ENCODE measurements around the gene YPEL2.

GRCh38 chr17:59356543-59357218 lies 25.2 kb downstream of the YPEL2 start:
- TF ChIP-seq CTCF (IDR thresholded peaks at IDR 0.05): no peak
- TF ChIP-seq REST (IDR thresholded peaks at IDR 0.05): no peak
- TF ChIP-seq POLR2A (IDR thresholded peaks at IDR 0.05; ENCODE audit: low read length): no peak
- no peak for TF ChIP-seq CHD2 (IDR thresholded peaks at IDR 0.05; ENCODE audit: low read length, partially characterized antibody)
- no peak for TF ChIP-seq ELK1 (IDR thresholded peaks at IDR 0.05; ENCODE audit: low read depth, low read length)
- TF ChIP-seq EP300 (IDR thresholded peaks at IDR 0.05): no peak
- TF ChIP-seq RAD21 (conservative IDR thresholded peaks at IDR 0.05 in 1 of 2, IDR thresholded peaks at IDR 0.05 in 1 of 2): no peak
- TF ChIP-seq BHLHE40 (IDR thresholded peaks at IDR 0.05; ENCODE audit: low read depth, low read length): no peak
- TF ChIP-seq ZNF302 (CRISPR knock-in tag; IDR thresholded peaks at IDR 0.05): no peak
- TF ChIP-seq FOSL2 (IDR thresholded peaks at IDR 0.05): no peak
- TF ChIP-seq FOSL2 (CRISPR knock-in tag; IDR thresholded peaks at IDR 0.05): no peak
- no peak for TF ChIP-seq SMC3 (IDR thresholded peaks at IDR 0.05)
- no peak for TF ChIP-seq ESRRA (IDR thresholded peaks at IDR 0.05; ENCODE audit: borderline replicate concordance, low read length)

Data from A549 (cell line).